ENCODE results near the gene GRM4.

GRM4 gene

GRCh38 chr6:33980176-33981175 lies 165.4 kb downstream of the GRM4 start:
- no peak for DNase-seq (ENCODE audit: low read depth, low spot score)

GRCh38 chr6:33979750-33980149 lies 166.1 kb downstream of the GRM4 start:
- DNase-seq (ENCODE audit: low read depth, low spot score) = no peak

- DNase-seq (ENCODE audit: low read depth, low spot score) = no peak
Measured at GRCh38 chr6:33978412-33979150, 167.3 kb downstream of the GRM4 start.

GRCh38 chr6:33977606-33978411 lies 168.1 kb downstream of the GRM4 start:
- DNase-seq (ENCODE audit: low read depth, low spot score) = no peak

- DNase-seq (ENCODE audit: low read depth, low spot score) = no peak
Measured at GRCh38 chr6:33976437-33977360, 169.2 kb downstream of the GRM4 start.

- no peak for DNase-seq (ENCODE audit: low read depth, low spot score)
Measured at GRCh38 chr6:33975661-33976436, 170.0 kb downstream of the GRM4 start.

GRCh38 chr6:33974471-33974870 lies 171.4 kb downstream of the GRM4 start:
- DNase-seq (ENCODE audit: low read depth, low spot score) = no peak

GRCh38 chr6:33974030-33974429 lies 171.9 kb downstream of the GRM4 start:
- DNase-seq (ENCODE audit: low read depth, low spot score) = no peak

GRCh38 chr6:33971580-33971979 lies 174.3 kb downstream of the GRM4 start:
- no peak for DNase-seq (ENCODE audit: low read depth, low spot score)
